GM12878 (cell line): ENCODE data around the gene CHD9. TPM values are rescaled to one million over a fixed set of nuclear protein-coding genes. Genes with fewer than 3 reads are reported as not detected.
A peak's percentile ranks its signal among the peaks of the same experiment; 100 is the strongest.

Source experiments
- ATF2 ChIP-seq: IDR thresholded peaks from 2 replicates; pipeline ENCODE4 v1.6.1; 2012; ENCODE audit warnings: low read length, inconsistent platforms
- BRCA1 ChIP-seq: IDR thresholded peaks from 2 replicates; pipeline ENCODE4 v1.6.1; 2011; ENCODE audit warnings: low read depth, low read length, improper control_type of control experiment
- CREM ChIP-seq: IDR thresholded peaks from 2 replicates; pipeline ENCODE4 v1.6.1; 2014; ENCODE audit warnings: antibody characterized with exemption, low read depth
- KDM1A ChIP-seq: fragments of 200-600 bp; sonication (generic); IDR thresholded peaks from 2 replicates; pipeline ENCODE4 v1.6.1; 2016; ENCODE audit warnings: borderline replicate concordance
- KLF5 ChIP-seq: fragments of 450-650 bp; IDR thresholded peaks from 2 replicates; pipeline ENCODE4 v1.6.1; 2014; ENCODE audit warnings: mild to moderate bottlenecking; ENCODE audit not compliant: partially characterized antibody
- MLLT1 ChIP-seq: fragments of 450-650 bp; IDR thresholded peaks from 2 replicates; pipeline ENCODE4 v1.6.1; 2016; ENCODE audit warnings: mild to moderate bottlenecking
- NBN ChIP-seq: fragments of 450-650 bp; IDR thresholded peaks from 2 replicates; pipeline ENCODE4 v1.6.1; 2016
- NR2F1 ChIP-seq: fragments of 450-650 bp; conservative IDR thresholded peaks from 2 replicates; pipeline ENCODE4 v1.6.1; 2017; ENCODE audit warnings: mild to moderate bottlenecking
- PAX5 ChIP-seq: IDR thresholded peaks from 2 replicates; pipeline ENCODE4 v1.6.1; 2011; ENCODE audit warnings: low read depth, low read length, borderline replicate concordance
- RB1 ChIP-seq: fragments of 450-650 bp; formaldehyde crosslinking; IDR thresholded peaks from 2 replicates; pipeline ENCODE4 v1.6.1; 2017; ENCODE audit warnings: mild to moderate bottlenecking, borderline replicate concordance
- SIN3A ChIP-seq: IDR thresholded peaks from 2 replicates; pipeline ENCODE4 v1.6.1; 2012; ENCODE audit warnings: low read depth, low read length, improper control_type of control experiment
- SIX5 ChIP-seq: IDR thresholded peaks from 2 replicates; pipeline ENCODE4 v1.6.1; 2011; ENCODE audit warnings: mild to moderate bottlenecking, low read depth, low read length, moderate library complexity; ENCODE audit not compliant: severe bottlenecking
- TCF3 ChIP-seq: IDR thresholded peaks from 2 replicates; pipeline ENCODE4 v1.6.1; 2012; ENCODE audit warnings: low read depth, mild to moderate bottlenecking, low read length, borderline replicate concordance; ENCODE audit not compliant: insufficient read depth
- ZNF207 ChIP-seq: fragments of 450-650 bp; IDR thresholded peaks from 2 replicates; pipeline ENCODE4 v1.6.1; 2014; ENCODE audit warnings: antibody characterized with exemption, mild to moderate bottlenecking, borderline replicate concordance
- ZNF24 ChIP-seq: fragments of 450-650 bp; IDR thresholded peaks from 2 replicates; pipeline ENCODE4 v1.6.1; 2017; ENCODE audit warnings: antibody characterized with exemption, mild to moderate bottlenecking
- ZNF592 ChIP-seq: fragments of 450-650 bp; IDR thresholded peaks from 2 replicates; pipeline ENCODE4 v1.6.1; 2017; ENCODE audit warnings: mild to moderate bottlenecking, moderate library complexity
- ZSCAN29 ChIP-seq: fragments of 450-650 bp; IDR thresholded peaks from 2 replicates; pipeline ENCODE4 v1.6.1; 2017; ENCODE audit warnings: mild to moderate bottlenecking, moderate library complexity
- polyA plus RNA-seq, 11 experiments: library from polyadenylated mRNA; depleted of rRNA in 4 of 11; unstranded in 6 of 11; stranded (reverse) in 5 of 11; fragments of >200 nt; fragmentation: Nextera tagmentation in 4 of 11; fragmentation: Illumina TruSeq in 1 of 11; extraction: Ambion mirVana in 4 of 11; extraction: Trizol in 1 of 11; gene quantifications; 1 replicate in 1 of 11; 2 replicates in 10 of 11; pipeline versions ENCODE4 v1.2.1 to v1.2.3, GENCODE V29; 2011 to 2016; ENCODE audit warnings: inconsistent platforms in 2 of 11, missing spikeins in 2 of 11, low read depth in 1 of 11
- total RNA-seq, 4 experiments: library from RNA; depleted of rRNA in 3 of 4; stranded (reverse); fragments of >200 nt in 3 of 4; fragmentation: Illumina TruSeq in 1 of 4; extraction: Trizol in 1 of 4; gene quantifications; 2 replicates each; pipeline versions ENCODE4 v1.2.1 to v1.2.3, GENCODE V29; 2013 to 2021
- TF ChIP-seq, protein P1 (sequence below): fragments of 450-650 bp; IDR thresholded peaks from 2 replicates; pipeline ENCODE4 v1.6.1; 2018; ENCODE audit warnings: mild to moderate bottlenecking, low read depth, moderate library complexity; ENCODE audit not compliant: partially characterized antibody
- TF ChIP-seq, protein P2 (sequence below): IDR thresholded peaks from 2 replicates; pipeline ENCODE4 v1.6.1; 2011; ENCODE audit warnings: borderline replicate concordance, low read depth, mild to moderate bottlenecking, moderate library complexity, mixed read lengths, low read length; ENCODE audit not compliant: insufficient read depth; ENCODE audit errors: extremely low read length

The CHD9 gene
- total and polyA plus RNA-seq, 10 of the 15 experiments (the other 5 are each of a cell fraction or from before 2014, with no cell fraction given): 29.2 to 95.7 (median 54.3) TPM

- TF ChIP-seq ZNF207 (0 out of 2 replicates have a peak, but pooled peaks have one; percentile 59), SIX5 (no peak), CREM (no peak; the same call in 1 of the 2 replicates), SIN3A (peak; percentile 32; the same call in 1 of the 2 replicates), BRCA1 (no peak), RB1 (peak; percentile 92; the same call in 1 of the 2 replicates), PAX5 (no peak; the same call in 1 of the 2 replicates), NR2F1 (peak; percentile 73), MLLT1 (peak; percentile 32; the same call in 1 of the 2 replicates), NBN (0 out of 2 replicates have a peak, but pooled peaks have one; percentile 26), ZSCAN29 (no peak), TCF3 (peak; percentile 65; the same call in 1 of the 2 replicates), KLF5 (peak; percentile 54), ZNF592 (peak; percentile 85; the same call in 1 of the 2 replicates), ZNF24 (no peak), KDM1A (no peak), ATF2 (no peak)
- TF ChIP-seq, protein P1, sequence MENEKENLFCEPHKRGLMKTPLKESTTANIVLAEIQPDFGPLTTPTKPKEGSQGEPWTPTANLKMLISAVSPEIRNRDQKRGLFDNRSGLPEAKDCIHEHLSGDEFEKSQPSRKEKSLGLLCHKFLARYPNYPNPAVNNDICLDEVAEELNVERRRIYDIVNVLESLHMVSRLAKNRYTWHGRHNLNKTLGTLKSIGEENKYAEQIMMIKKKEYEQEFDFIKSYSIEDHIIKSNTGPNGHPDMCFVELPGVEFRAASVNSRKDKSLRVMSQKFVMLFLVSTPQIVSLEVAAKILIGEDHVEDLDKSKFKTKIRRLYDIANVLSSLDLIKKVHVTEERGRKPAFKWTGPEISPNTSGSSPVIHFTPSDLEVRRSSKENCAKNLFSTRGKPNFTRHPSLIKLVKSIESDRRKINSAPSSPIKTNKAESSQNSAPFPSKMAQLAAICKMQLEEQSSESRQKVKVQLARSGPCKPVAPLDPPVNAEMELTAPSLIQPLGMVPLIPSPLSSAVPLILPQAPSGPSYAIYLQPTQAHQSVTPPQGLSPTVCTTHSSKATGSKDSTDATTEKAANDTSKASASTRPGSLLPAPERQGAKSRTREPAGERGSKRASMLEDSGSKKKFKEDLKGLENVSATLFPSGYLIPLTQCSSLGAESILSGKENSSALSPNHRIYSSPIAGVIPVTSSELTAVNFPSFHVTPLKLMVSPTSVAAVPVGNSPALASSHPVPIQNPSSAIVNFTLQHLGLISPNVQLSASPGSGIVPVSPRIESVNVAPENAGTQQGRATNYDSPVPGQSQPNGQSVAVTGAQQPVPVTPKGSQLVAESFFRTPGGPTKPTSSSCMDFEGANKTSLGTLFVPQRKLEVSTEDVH: no peak
- TF ChIP-seq, protein P2, sequence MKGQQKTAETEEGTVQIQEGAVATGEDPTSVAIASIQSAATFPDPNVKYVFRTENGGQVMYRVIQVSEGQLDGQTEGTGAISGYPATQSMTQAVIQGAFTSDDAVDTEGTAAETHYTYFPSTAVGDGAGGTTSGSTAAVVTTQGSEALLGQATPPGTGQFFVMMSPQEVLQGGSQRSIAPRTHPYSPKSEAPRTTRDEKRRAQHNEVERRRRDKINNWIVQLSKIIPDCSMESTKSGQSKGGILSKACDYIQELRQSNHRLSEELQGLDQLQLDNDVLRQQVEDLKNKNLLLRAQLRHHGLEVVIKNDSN: peak; percentile 72
Observed at GRCh38 chr16:53054670-53055485, at the start of gene CHD9 (continued).
